ENCODE results near the gene EEFSEC. TPM values are rescaled to one million over a fixed set of nuclear protein-coding genes. Genes with fewer than 3 reads are reported as not detected.

Gene EEFSEC
- total RNA-seq, 1 experiment from 2014 or later, result 37.7 TPM

DNA sequence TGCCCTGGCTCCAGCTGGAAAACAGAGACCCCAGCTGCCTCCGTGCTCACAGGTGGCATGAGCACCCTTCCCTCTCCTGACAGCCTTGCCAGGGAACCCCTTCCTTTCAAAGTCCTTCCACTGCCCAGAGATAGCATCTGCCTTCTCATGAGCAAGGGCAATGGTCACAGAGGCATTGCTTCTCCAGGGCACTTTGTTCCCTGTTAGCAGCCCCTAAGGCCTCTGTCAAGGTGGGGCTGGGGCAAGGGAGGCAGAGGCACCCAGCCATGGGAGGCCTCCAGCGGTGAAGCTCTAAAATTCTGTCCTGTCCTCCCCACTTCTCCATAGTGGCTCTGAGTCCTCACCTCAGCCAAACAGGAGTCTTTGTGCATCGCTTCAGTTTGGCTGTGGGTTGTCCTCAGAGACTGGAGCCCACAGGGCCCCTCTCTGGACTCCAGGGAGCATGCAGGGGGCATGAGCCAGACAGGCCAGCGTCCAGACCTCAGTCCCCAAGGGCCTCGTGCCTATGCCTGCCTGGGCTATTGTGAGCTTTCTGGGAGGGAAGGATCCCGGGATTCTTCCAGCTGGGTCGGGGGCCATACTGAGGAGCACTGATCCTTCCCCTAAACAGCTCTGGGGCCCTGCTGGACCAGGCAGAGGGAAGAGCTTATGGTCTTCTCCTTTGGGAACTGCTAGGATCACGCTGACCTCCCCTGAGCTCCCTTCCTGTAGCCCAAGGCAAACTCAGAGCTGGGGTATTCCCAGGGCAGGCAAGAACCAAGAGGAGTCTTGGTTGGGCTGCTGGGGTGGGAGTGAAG, 206.8 kb downstream of the EEFSEC start:
- H3K4me3 Mint-ChIP-seq (ENCODE audit: low read depth, unreplicated experiment), result no peak overlapping the region
- no peak overlapping the region for H3K27ac Mint-ChIP-seq (ENCODE audit: unreplicated experiment)
- no peaks in the 10 kb centered on the region for H3K9me3 Mint-ChIP-seq (ENCODE audit: low read depth, unreplicated experiment)
- intact Hi-C loops (cut with micrococcal nuclease; ENCODE audit: unreplicated experiment), result no loop called here
- H3K27me3 Mint-ChIP-seq (ENCODE audit: unreplicated experiment), result no peaks in the 10 kb centered on the region
- peaks cover 14% of the 10 kb centered on the region for H3K4me1 Mint-ChIP-seq (ENCODE audit: low read depth, unreplicated experiment)
- TF ChIP-seq, protein P1, sequence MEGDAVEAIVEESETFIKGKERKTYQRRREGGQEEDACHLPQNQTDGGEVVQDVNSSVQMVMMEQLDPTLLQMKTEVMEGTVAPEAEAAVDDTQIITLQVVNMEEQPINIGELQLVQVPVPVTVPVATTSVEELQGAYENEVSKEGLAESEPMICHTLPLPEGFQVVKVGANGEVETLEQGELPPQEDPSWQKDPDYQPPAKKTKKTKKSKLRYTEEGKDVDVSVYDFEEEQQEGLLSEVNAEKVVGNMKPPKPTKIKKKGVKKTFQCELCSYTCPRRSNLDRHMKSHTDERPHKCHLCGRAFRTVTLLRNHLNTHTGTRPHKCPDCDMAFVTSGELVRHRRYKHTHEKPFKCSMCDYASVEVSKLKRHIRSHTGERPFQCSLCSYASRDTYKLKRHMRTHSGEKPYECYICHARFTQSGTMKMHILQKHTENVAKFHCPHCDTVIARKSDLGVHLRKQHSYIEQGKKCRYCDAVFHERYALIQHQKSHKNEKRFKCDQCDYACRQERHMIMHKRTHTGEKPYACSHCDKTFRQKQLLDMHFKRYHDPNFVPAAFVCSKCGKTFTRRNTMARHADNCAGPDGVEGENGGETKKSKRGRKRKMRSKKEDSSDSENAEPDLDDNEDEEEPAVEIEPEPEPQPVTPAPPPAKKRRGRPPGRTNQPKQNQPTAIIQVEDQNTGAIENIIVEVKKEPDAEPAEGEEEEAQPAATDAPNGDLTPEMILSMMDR (IDR thresholded peaks at IDR 0.05; ENCODE audit: unreplicated experiment), result no peak
- peaks cover 4% of the 10 kb centered on the region for H3K36me3 Mint-ChIP-seq (ENCODE audit: insufficient read depth, unreplicated experiment)
- BruUV-seq (replicated peaks), result no TSS peak
- DNase-seq, result no peak
- CTCF ChIA-PET, result interaction anchor here (0.6 to 1.9 kb wide), 7 partner anchors 10 to 347 kb away, joined by 3 to 7 read pairs (median 4); no protein-coding TSS in a partner anchor

DNA sequence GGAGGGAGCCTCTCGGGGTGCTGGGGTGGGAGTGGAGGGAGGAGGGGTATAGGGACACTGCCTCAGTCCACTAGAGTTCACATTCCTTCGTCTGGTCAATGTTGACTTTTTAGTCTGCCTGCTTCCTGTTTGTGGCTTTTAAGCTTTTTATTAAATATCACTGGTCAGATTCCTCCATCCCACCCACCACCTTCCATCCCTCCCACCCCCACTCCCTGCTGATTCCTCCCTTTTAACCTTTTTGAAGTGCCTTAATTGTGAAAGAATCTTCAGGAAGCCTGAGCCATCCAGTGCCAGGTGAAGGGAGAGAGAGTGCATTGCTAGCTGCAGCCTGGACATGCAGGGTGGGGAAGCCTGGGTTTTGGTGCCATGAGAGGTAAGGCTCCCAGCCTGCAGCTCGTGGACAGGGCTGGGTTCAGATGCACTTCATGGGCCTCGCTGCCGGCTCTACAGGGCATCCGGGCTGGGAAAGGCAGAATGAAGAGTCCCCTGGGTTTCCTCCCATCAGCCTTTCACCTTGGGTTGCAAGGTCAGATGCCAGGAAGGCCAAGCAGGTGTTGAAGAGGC, 207.5 kb downstream of the EEFSEC start:
- no peak overlapping the region for H3K4me3 Mint-ChIP-seq (ENCODE audit: low read depth, unreplicated experiment)
- H3K27me3 Mint-ChIP-seq (ENCODE audit: unreplicated experiment), result no peaks in the 10 kb centered on the region
- H3K27ac Mint-ChIP-seq (ENCODE audit: unreplicated experiment), result peak overlapping the region; percentile 12
- H3K4me1 Mint-ChIP-seq (ENCODE audit: low read depth, unreplicated experiment), result peaks cover 14% of the 10 kb centered on the region
- no peak for DNase-seq
- H3K36me3 Mint-ChIP-seq (ENCODE audit: insufficient read depth, unreplicated experiment), result peaks cover 4% of the 10 kb centered on the region
- intact Hi-C loops (cut with micrococcal nuclease; ENCODE audit: unreplicated experiment), result no loop called here
- BruUV-seq (replicated peaks), result no TSS peak
- TF ChIP-seq, protein P1 (IDR thresholded peaks at IDR 0.05; ENCODE audit: unreplicated experiment), result no peak
- H3K9me3 Mint-ChIP-seq (ENCODE audit: low read depth, unreplicated experiment), result no peaks in the 10 kb centered on the region
- CTCF ChIA-PET, result interaction anchor here (0.6 to 1.9 kb wide), 9 partner anchors 10 to 348 kb away, joined by 3 to 7 read pairs (median 3); no protein-coding TSS in a partner anchor

DNA sequence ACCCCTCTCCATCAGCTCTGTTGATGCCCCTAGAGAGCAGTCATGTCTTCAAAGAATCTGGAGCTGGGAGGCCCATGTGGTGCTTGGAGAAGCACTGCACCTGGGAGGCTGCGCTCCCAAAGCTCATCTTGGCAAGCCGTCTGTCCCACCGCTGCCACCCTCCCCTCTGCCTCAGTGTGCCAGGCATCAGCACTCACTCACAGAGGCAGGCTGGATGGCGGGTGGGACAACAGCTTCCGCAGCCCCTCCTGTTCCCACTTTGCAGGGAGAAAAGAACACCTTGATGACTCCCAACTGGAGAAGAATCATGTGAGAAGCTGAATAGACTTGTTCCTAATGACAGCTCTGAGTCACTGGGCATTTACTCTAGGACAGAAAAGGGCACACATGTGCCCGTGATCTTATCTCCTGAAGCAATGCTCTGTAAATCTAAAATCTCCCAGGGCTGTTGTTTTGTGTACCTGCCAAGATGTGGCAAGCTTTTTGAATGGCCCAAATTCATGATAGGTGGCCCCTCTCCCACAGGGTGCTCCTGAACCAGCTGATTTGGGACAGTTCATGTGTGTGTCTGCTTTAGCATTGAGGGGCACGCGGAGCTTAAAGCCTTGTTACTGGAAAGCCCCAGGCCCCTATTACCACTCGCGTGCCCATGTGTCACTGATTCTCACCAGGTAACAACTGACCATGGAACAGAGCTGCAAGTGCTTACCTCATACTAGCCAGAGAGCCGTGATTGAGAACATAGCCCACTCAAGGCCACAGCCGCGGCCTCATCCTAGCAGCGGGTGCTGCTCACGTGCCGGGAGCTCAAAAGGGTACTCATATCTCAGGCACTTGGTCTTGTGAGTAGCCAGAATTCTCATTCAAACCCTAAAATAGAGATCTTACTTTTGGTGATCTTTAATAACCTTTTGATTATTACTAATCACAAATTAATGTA, 209.0 kb downstream of the EEFSEC start:
- CTCF ChIA-PET, result interaction anchor here (1.5 kb wide), 2 partner anchors 19 to 222 kb away, joined by 3 to 4 read pairs; no protein-coding TSS in a partner anchor
- TF ChIP-seq, protein P1 (IDR thresholded peaks at IDR 0.05; ENCODE audit: unreplicated experiment), result no peak
- no peak overlapping the region for H3K4me3 Mint-ChIP-seq (ENCODE audit: low read depth, unreplicated experiment)
- no peaks in the 10 kb centered on the region for H3K9me3 Mint-ChIP-seq (ENCODE audit: low read depth, unreplicated experiment)
- H3K27me3 Mint-ChIP-seq (ENCODE audit: unreplicated experiment), result no peaks in the 10 kb centered on the region
- H3K4me1 Mint-ChIP-seq (ENCODE audit: low read depth, unreplicated experiment), result peaks cover 14% of the 10 kb centered on the region
- peaks cover 4% of the 10 kb centered on the region for H3K36me3 Mint-ChIP-seq (ENCODE audit: insufficient read depth, unreplicated experiment)
- H3K27ac Mint-ChIP-seq (ENCODE audit: unreplicated experiment), result no peak overlapping the region
- intact Hi-C loops (cut with micrococcal nuclease; ENCODE audit: unreplicated experiment), result no loop called here
- no peak for DNase-seq
- no TSS peak for BruUV-seq (replicated peaks)

DNA sequence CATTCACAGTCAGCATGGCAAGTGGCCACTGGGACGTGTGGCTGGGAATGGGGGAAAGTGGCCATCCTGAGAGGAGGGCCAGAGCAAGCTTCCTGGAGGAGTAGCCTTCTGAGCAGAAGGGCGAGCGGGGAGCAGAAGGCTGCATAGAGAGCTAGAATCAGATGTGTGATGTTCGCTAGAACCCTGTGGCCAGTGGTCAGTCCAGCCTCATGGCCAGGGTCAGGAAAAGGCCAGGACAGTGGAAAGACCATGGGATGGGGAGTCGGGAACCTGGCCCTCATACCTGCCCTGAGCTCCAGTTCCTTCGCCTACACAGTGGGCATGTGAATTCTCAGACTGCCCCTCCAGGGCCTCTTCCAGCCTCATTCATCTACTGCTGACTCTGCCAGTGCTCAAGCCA, 211.0 kb downstream of the EEFSEC start:
- Mint-ChIP-seq H3K27me3 (ENCODE audit: unreplicated experiment) (no peaks in the 10 kb centered on the region), H3K4me1 (ENCODE audit: low read depth, unreplicated experiment) (peaks cover 14% of the 10 kb centered on the region), H3K4me3 (ENCODE audit: low read depth, unreplicated experiment) (no peak overlapping the region), H3K36me3 (ENCODE audit: insufficient read depth, unreplicated experiment) (peaks cover 4% of the 10 kb centered on the region), H3K9me3 (ENCODE audit: low read depth, unreplicated experiment) (no peaks in the 10 kb centered on the region), H3K27ac (ENCODE audit: unreplicated experiment) (no peak overlapping the region)
- CTCF ChIA-PET, result no interaction called here
- BruUV-seq (replicated peaks), result no TSS peak
- no peak for DNase-seq
- intact Hi-C loops (cut with micrococcal nuclease; ENCODE audit: unreplicated experiment), result no loop called here
- TF ChIP-seq, protein P1 (IDR thresholded peaks at IDR 0.05; ENCODE audit: unreplicated experiment), result no peak

Measured in Calu3 (cell line).